Mesothelial cell of epicardium (in vitro differentiated cells): ENCODE measurements around the gene NETO1. TPM values are rescaled to one million over a fixed set of nuclear protein-coding genes. Genes with fewer than 3 reads are reported as not detected.
A peak's percentile ranks its signal among the peaks of the same experiment; 100 is the strongest.

Experiments used
- DNase-seq, 2 experiments: peaks; one replicate each; pipeline ENCODE4 v3.0.0; 2021; ENCODE audit warnings: low spot score in 2 of 2; ENCODE audit not compliant: unreplicated experiment in 2 of 2
- H3K27ac Mint-ChIP-seq: 2 replicates; pipeline ENCODE4 v1.8.0; 2021; ENCODE audit warnings: mixed read lengths
- H3K27me3 Mint-ChIP-seq: 2 replicates; pipeline ENCODE4 v1.8.0; 2021; ENCODE audit warnings: low read depth, mixed read lengths
- H3K36me3 Mint-ChIP-seq: 2 replicates; pipeline ENCODE4 v1.8.0; 2021; ENCODE audit warnings: mixed read lengths
- H3K4me1 Mint-ChIP-seq: 2 replicates; pipeline ENCODE4 v1.8.0; 2021; ENCODE audit warnings: mixed read lengths
- H3K4me3 Mint-ChIP-seq: 2 replicates; pipeline ENCODE4 v1.8.0; 2021; ENCODE audit warnings: mild to moderate bottlenecking, moderate library complexity, mixed read lengths
- H3K9me3 Mint-ChIP-seq: 2 replicates; pipeline ENCODE4 v1.8.0; 2021; ENCODE audit warnings: mixed read lengths
- microRNA-seq: library from miRNA; unstranded; fragments of <30 nt; microRNA quantifications from one replicate; pipeline ENCODE4 v1.2.0, GENCODE V29; 2021; ENCODE audit warnings: inconsistent platforms, mixed read lengths
- total RNA-seq: library from RNA; stranded (reverse); gene quantifications from 3 replicates; pipeline ENCODE4 v1.2.1, GENCODE V29; 2021
- TF ChIP-seq, protein P1 (sequence below): fragments of 200-600 bp; sonication (generic); IDR thresholded peaks from one replicate; pipeline ENCODE4 v1.5.0; 2021; ENCODE audit warnings: antibody characterized with exemption; ENCODE audit not compliant: unreplicated experiment

The NETO1 gene
- total RNA-seq, 1 donor from 2014 or later, result not detected

DNA sequence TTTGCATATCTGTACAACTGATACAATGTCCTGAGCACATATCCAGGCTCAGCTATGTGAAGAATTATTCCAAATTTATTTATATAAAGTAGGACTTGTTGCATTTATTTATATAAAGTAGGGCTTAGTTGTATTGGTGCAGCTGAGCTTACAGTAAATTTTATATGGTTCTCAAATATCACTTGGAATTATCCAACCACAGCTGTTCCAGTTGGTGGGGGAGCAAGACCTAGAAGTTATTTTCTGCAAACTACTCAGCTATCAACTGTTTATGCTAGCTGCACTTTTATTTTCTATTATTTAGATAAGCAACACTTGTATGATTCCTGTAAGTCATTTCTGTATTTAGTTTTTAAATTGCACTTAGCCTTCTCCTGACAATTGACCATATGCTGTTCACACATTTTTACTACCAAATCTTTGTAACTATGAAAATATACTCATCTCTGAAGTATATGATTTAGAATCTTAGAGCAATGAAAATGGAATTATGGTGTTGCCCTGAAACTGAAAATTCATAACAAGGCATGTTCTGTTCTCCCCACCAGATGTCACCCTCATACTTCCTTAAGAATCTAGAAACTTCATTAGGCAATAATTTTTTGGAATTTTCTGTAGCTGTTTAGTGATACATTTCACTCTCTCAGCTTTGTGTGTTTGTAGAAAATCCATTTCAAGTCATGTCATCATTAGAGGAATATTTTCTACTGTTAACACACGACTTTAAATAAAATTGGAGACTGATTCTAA is 166.7 kb downstream of the NETO1 start:
- TF ChIP-seq, protein P1, sequence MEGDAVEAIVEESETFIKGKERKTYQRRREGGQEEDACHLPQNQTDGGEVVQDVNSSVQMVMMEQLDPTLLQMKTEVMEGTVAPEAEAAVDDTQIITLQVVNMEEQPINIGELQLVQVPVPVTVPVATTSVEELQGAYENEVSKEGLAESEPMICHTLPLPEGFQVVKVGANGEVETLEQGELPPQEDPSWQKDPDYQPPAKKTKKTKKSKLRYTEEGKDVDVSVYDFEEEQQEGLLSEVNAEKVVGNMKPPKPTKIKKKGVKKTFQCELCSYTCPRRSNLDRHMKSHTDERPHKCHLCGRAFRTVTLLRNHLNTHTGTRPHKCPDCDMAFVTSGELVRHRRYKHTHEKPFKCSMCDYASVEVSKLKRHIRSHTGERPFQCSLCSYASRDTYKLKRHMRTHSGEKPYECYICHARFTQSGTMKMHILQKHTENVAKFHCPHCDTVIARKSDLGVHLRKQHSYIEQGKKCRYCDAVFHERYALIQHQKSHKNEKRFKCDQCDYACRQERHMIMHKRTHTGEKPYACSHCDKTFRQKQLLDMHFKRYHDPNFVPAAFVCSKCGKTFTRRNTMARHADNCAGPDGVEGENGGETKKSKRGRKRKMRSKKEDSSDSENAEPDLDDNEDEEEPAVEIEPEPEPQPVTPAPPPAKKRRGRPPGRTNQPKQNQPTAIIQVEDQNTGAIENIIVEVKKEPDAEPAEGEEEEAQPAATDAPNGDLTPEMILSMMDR, result peak; percentile 25
- Mint-ChIP-seq H3K27me3 (peaks cover 12% of the 10 kb centered on the region), H3K36me3 (no peaks in the 10 kb centered on the region), H3K9me3 (no peaks in the 10 kb centered on the region), H3K27ac (no peak overlapping the region), H3K4me1 (no peaks in the 10 kb centered on the region), H3K4me3 (no peak overlapping the region)
- DNase-seq, result no peak

DNA sequence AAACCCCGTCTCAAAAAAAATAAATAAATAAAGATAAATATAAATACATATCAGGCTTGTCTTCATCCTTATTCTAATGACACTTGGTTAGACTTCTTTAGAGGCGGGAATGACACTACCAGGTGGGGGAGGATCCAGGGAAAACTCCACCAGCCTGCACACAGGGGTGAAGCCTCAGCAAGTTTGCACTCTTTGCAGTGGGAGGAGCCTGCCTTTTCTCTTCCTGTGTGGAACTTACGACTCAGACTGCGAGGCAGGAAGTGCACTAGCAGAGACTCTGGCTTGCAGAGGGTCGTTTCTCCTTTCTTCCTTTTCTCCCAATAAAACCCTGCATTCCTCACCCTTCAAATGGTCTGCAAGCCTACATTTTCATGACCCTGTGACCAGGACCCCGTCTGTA is 170.1 kb downstream of the NETO1 start:
- Mint-ChIP-seq H3K27me3 (peaks cover under 1% of the 10 kb centered on the region), H3K36me3 (no peaks in the 10 kb centered on the region)

DNA sequence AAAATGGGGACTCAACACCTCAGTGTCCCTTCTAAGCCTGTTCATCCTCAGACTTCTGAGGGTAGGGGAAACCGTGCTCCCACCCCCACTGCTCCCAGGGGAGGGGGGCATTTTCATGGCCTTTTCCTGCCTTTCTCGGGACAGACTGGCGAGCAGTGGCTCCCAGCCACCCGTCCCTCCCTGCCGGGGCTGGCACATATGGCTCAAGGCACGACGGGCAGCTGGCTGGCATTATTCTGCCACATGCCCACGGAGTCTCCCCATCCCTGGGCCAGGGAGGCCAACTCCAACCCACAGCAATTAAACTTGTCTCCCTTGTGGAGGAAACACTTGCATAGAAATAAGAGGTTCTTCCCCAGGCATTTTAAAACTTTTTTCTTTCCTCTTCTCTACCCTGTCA is 175.2 kb downstream of the NETO1 start:
- TF ChIP-seq, protein P1, result no peak
- Mint-ChIP-seq H3K9me3 (no peaks in the 10 kb centered on the region), H3K27me3 (no peaks in the 10 kb centered on the region), H3K36me3 (no peaks in the 10 kb centered on the region), H3K4me3 (peak overlapping the region; percentile 58), H3K27ac (peak overlapping the region; percentile 85), H3K4me1 (peaks cover 33% of the 10 kb centered on the region)
- no peak for DNase-seq

More for the DNA sequence above, 170.1 kb downstream of the NETO1 start:
- H3K4me3 Mint-ChIP-seq, result no peak overlapping the region
- TF ChIP-seq, protein P1, result no peak
- H3K4me1 Mint-ChIP-seq, result peaks cover 6% of the 10 kb centered on the region
- DNase-seq, result no peak
- H3K27ac Mint-ChIP-seq, result no peak overlapping the region
- no peaks in the 10 kb centered on the region for H3K9me3 Mint-ChIP-seq

Small RNA genes within 50 kb of the gene (microRNA-seq; reads per million reads assigned to microRNA genes)
- not detected for gene MIR548AV
